GM23338 (cell line): ENCODE data around the gene LDHAL6A. TPM values are rescaled to one million over a fixed set of nuclear protein-coding genes. Genes with fewer than 3 reads are reported as not detected.
"Not testable (repeated sequence)": the region's sequence is repeated elsewhere in the genome, so short reads cannot be mapped to it uniquely, and the experiment has no call there.

ENCODE experiments used
- ATAC-seq: fragments of 200-7000 bp; cut with Tn5 transposase; 3 replicates; pipeline ENCODE4 v1.9.1; 2020
- DNase-seq: peaks from one replicate; pipeline ENCODE4 v3.0.0-alpha.2; 2015; ENCODE audit warnings: low spot score
- H2AFZ ChIP-seq: fragments of 200-600 bp; sonication (generic); 2 replicates; pipeline ENCODE4 v1.8.0; 2016; ENCODE audit warnings: antibody characterized with exemption, mild to moderate bottlenecking, moderate library complexity
- H3F3A ChIP-seq: fragments of 200-600 bp; sonication (generic); replicated peaks from 2 replicates; pipeline ENCODE4 v1.8.0; 2017; ENCODE audit warnings: antibody characterized with exemption, mixed run types, low read depth
- H3K27ac ChIP-seq: fragments of 200-600 bp; sonication (generic); 2 replicates; pipeline ENCODE4 v1.6.1; 2016; ENCODE audit warnings: low read depth
- H3K27me3 ChIP-seq: fragments of 200-600 bp; sonication (generic); 2 replicates; pipeline ENCODE4 v1.8.0; 2016; ENCODE audit warnings: mild to moderate bottlenecking, mixed run types, moderate library complexity; ENCODE audit not compliant: insufficient read depth
- H3K36me3 ChIP-seq: fragments of 200-600 bp; sonication (generic); 2 replicates; pipeline ENCODE4 v1.8.0; 2016; ENCODE audit warnings: mild to moderate bottlenecking; ENCODE audit not compliant: insufficient read depth
- H3K4me1 ChIP-seq: fragments of 200-600 bp; sonication (generic); 2 replicates; pipeline ENCODE4 v1.8.0; 2016; ENCODE audit warnings: mild to moderate bottlenecking, moderate library complexity; ENCODE audit not compliant: insufficient read depth
- H3K4me2 ChIP-seq: fragments of 200-600 bp; sonication (generic); 2 replicates; pipeline ENCODE4 v1.7.1; 2017; ENCODE audit warnings: mixed run types
- H3K4me3 ChIP-seq: fragments of 200-600 bp; sonication (generic); 2 replicates; pipeline ENCODE4 v1.6.1; 2016; ENCODE audit warnings: mixed run types
- H3K79me2 ChIP-seq: fragments of 200-600 bp; sonication (generic); replicated peaks from 2 replicates; pipeline ENCODE4 v1.8.0; 2017; ENCODE audit warnings: mild to moderate bottlenecking; ENCODE audit not compliant: insufficient read depth
- H3K9me2 ChIP-seq: fragments of 200-600 bp; sonication (generic); 2 replicates; pipeline ENCODE4 v1.8.0; 2017; ENCODE audit not compliant: insufficient read depth
- H4K20me1 ChIP-seq: fragments of 200-600 bp; sonication (generic); replicated peaks from 2 replicates; pipeline ENCODE4 v1.8.0; 2017; ENCODE audit warnings: mild to moderate bottlenecking; ENCODE audit not compliant: insufficient read depth
- H3K27ac Mint-ChIP-seq: 2 replicates; pipeline ENCODE4 v1.8.0; 2020; ENCODE audit warnings: inconsistent platforms, mild to moderate bottlenecking, moderate library complexity, mixed read lengths
- H3K27me3 Mint-ChIP-seq: 3 replicates; pipeline ENCODE4 v1.8.0; 2022; ENCODE audit warnings: low read depth, mild to moderate bottlenecking, moderate library complexity, mixed read lengths, inconsistent platforms; ENCODE audit not compliant: insufficient read depth, poor library complexity
- H3K36me3 Mint-ChIP-seq: 3 replicates; pipeline ENCODE4 v1.8.0; 2021; ENCODE audit warnings: low read depth, mild to moderate bottlenecking, inconsistent platforms, moderate library complexity, mixed read lengths
- H3K4me1 Mint-ChIP-seq: 3 replicates; pipeline ENCODE4 v1.8.0; 2020; ENCODE audit warnings: mild to moderate bottlenecking, inconsistent platforms, mixed read lengths
- H3K4me3 Mint-ChIP-seq: 3 replicates; pipeline ENCODE4 v1.8.0; 2021; ENCODE audit warnings: moderate library complexity, mild to moderate bottlenecking, inconsistent platforms, mixed read lengths
- H3K9me3 Mint-ChIP-seq: 3 replicates; pipeline ENCODE4 v1.8.0; 2020; ENCODE audit warnings: moderate library complexity, mild to moderate bottlenecking, inconsistent platforms, mixed read lengths
- EZH2 ChIP-seq: fragments of 200-600 bp; sonication (generic); IDR thresholded peaks from one replicate; pipeline ENCODE4 v1.8.0; 2017; ENCODE audit warnings: antibody characterized with exemption, mild to moderate bottlenecking, low read depth; ENCODE audit not compliant: unreplicated experiment
- JUNB ChIP-seq: IDR thresholded peaks from one replicate; pipeline ENCODE4 v1.6.1; 2016; ENCODE audit warnings: antibody characterized with exemption; ENCODE audit not compliant: unreplicated experiment
- long read RNA-seq: library from polyadenylated mRNA; unstranded; transcript quantifications from one replicate; pipeline ENCODE4 v2.0.0, GENCODE V29; 2020; ENCODE audit not compliant: unreplicated experiment
- polyA plus RNA-seq: library from polyadenylated mRNA; unstranded; fragments of >200 nt; fragmentation: Nextera tagmentation; extraction: Ambion mirVana; gene quantifications from 2 replicates; pipeline ENCODE4 v1.2.1, GENCODE V29; 2016
- total RNA-seq: library from RNA; depleted of rRNA; stranded (reverse); fragments of >200 nt; shearing (Covaris generic); gene quantifications from 2 replicates; pipeline ENCODE4 v1.2.3, GENCODE V29; 2014; rRNA removed
- TF ChIP-seq, protein P1 (sequence below), 2 experiments: fragments of 200-600 bp in 1 of 2; sonication (generic) in 1 of 2; conservative IDR thresholded peaks; 2 replicates each; pipeline versions ENCODE4 v1.5.1 to v1.6.1; 2016 to 2017; ENCODE audit warnings: antibody characterized with exemption in 2 of 2, low read depth in 2 of 2, mild to moderate bottlenecking in 2 of 2, moderate library complexity in 1 of 2
- TF ChIP-seq, protein P2 (sequence below): fragments of 250-450 bp; sonication (Bioruptor Pico); IDR thresholded peaks from 2 replicates; pipeline ENCODE4 v1.5.0; 2020; ENCODE audit warnings: mild to moderate bottlenecking, moderate library complexity

Gene LDHAL6A
- total RNA-seq, result 0.59 TPM in 1 of 2 replicates, not detected in the other
- polyA plus RNA-seq, result 0.10 and 0.16 TPM in 2 replicates
- long read RNA-seq, result 0 reads

DNA sequence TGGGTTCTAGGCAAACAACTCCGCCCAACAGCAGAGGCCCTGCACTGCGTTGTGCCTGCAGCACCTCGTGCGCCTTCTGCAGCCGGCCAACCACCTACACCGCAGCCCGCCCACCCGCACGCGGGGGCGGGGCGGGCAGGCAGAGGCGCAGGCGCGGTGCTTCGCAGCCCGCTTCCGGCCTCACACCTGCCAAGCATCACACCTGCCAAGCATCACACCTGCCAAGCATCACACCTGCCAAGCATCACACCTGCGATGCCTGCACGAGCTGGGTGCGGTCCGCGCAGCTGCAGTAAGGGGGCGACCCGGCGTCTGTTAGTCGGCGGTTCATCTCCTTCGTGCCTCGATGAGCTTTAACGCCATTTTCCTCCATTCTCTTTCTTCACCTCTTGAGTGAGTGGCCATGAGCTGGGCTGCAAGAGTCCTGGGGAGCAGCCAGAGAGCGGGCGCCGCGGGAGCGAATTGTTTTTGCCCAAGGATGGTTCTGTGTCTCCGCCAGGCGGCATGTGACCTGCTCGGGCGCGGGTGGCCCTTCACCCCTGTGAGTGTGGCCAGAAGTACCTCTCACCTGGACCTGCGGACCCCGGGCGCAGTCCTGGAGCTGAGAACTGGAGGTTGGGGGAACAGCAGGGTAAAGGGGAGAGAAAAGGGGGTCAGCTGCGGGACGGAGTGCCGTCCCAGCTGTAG lies at the start of gene LDHAL6A:
Gene LDHAL6A, plus strand, starts transcription at position 171 of the 687 bp plus-strand sequence. CDS start 825 bp downstream, outside the sequence.
- Histone ChIP-seq H3K4me3 (no peak within 1 kb of the TSS), H4K20me1 (no peaks in the 10 kb centered on the region), H3K9me2 (no peaks in the 10 kb centered on the region), H3K79me2 (no peaks in the 10 kb centered on the region), H3K36me3 (no peaks in the 10 kb centered on the region), H3K27me3 (peaks cover 6% of the 10 kb centered on the region; the same call in 1 of the 2 replicates), H3K27ac (no peak within 1 kb of the TSS), H3F3A (no peaks in the 10 kb centered on the region), H2AFZ (peak within 1 kb of the TSS; percentile 94), H3K4me1 (no peaks in the 10 kb centered on the region), H3K4me2 (no peak within 1 kb of the TSS)
- H3K4me1 Mint-ChIP-seq, result no peaks in the 10 kb centered on the region
- TF ChIP-seq, protein P1, sequence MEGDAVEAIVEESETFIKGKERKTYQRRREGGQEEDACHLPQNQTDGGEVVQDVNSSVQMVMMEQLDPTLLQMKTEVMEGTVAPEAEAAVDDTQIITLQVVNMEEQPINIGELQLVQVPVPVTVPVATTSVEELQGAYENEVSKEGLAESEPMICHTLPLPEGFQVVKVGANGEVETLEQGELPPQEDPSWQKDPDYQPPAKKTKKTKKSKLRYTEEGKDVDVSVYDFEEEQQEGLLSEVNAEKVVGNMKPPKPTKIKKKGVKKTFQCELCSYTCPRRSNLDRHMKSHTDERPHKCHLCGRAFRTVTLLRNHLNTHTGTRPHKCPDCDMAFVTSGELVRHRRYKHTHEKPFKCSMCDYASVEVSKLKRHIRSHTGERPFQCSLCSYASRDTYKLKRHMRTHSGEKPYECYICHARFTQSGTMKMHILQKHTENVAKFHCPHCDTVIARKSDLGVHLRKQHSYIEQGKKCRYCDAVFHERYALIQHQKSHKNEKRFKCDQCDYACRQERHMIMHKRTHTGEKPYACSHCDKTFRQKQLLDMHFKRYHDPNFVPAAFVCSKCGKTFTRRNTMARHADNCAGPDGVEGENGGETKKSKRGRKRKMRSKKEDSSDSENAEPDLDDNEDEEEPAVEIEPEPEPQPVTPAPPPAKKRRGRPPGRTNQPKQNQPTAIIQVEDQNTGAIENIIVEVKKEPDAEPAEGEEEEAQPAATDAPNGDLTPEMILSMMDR (conservative IDR thresholded peaks at IDR 0.05; ENCODE audit: low read depth in 2 of 2), result peak in 1 of 2 experiments; percentile 24; a peak in 3 of 4 replicates
- TF ChIP-seq JUNB (no peak), EZH2 (no peak)
- TF ChIP-seq, protein P2, sequence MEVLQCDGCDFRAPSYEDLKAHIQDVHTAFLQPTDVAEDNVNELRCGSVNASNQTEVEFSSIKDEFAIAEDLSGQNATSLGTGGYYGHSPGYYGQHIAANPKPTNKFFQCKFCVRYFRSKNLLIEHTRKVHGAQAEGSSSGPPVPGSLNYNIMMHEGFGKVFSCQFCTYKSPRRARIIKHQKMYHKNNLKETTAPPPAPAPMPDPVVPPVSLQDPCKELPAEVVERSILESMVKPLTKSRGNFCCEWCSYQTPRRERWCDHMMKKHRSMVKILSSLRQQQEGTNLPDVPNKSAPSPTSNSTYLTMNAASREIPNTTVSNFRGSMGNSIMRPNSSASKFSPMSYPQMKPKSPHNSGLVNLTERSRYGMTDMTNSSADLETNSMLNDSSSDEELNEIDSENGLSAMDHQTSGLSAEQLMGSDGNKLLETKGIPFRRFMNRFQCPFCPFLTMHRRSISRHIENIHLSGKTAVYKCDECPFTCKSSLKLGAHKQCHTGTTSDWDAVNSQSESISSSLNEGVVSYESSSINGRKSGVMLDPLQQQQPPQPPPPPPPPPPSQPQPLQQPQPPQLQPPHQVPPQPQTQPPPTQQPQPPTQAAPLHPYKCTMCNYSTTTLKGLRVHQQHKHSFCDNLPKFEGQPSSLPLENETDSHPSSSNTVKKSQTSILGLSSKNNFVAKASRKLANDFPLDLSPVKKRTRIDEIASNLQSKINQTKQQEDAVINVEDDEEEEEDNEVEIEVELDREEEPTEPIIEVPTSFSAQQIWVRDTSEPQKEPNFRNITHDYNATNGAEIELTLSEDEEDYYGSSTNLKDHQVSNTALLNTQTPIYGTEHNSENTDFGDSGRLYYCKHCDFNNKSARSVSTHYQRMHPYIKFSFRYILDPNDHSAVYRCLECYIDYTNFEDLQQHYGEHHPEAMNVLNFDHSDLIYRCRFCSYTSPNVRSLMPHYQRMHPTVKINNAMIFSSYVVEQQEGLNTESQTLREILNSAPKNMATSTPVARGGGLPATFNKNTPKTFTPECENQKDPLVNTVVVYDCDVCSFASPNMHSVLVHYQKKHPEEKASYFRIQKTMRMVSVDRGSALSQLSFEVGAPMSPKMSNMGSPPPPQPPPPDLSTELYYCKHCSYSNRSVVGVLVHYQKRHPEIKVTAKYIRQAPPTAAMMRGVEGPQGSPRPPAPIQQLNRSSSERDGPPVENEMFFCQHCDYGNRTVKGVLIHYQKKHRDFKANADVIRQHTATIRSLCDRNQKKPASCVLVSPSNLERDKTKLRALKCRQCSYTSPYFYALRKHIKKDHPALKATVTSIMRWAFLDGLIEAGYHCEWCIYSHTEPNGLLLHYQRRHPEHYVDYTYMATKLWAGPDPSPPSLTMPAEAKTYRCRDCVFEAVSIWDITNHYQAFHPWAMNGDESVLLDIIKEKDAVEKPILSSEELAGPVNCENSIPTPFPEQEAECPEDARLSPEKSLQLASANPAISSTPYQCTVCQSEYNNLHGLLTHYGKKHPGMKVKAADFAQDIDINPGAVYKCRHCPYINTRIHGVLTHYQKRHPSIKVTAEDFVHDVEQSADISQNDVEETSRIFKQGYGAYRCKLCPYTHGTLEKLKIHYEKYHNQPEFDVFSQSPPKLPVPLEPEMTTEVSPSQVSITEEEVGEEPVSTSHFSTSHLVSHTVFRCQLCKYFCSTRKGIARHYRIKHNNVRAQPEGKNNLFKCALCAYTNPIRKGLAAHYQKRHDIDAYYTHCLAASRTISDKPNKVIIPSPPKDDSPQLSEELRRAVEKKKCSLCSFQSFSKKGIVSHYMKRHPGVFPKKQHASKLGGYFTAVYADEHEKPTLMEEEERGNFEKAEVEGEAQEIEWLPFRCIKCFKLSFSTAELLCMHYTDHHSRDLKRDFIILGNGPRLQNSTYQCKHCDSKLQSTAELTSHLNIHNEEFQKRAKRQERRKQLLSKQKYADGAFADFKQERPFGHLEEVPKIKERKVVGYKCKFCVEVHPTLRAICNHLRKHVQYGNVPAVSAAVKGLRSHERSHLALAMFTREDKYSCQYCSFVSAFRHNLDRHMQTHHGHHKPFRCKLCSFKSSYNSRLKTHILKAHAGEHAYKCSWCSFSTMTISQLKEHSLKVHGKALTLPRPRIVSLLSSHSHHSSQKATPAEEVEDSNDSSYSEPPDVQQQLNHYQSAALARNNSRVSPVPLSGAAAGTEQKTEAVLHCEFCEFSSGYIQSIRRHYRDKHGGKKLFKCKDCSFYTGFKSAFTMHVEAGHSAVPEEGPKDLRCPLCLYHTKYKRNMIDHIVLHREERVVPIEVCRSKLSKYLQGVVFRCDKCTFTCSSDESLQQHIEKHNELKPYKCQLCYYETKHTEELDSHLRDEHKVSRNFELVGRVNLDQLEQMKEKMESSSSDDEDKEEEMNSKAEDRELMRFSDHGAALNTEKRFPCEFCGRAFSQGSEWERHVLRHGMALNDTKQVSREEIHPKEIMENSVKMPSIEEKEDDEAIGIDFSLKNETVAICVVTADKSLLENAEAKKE (CRISPR knock-in tag), result no peak
- DNase-seq (peak; percentile 50), ATAC-seq (peak; percentile 86)
- no peak within 1 kb of the TSS for H3K27ac Mint-ChIP-seq
- H3K36me3 Mint-ChIP-seq, result no peaks in the 10 kb centered on the region
- H3K4me3 Mint-ChIP-seq, result no peak within 1 kb of the TSS
- peaks cover 2% of the 10 kb centered on the region for H3K27me3 Mint-ChIP-seq
- H3K9me3 Mint-ChIP-seq, result no peaks in the 10 kb centered on the region

DNA sequence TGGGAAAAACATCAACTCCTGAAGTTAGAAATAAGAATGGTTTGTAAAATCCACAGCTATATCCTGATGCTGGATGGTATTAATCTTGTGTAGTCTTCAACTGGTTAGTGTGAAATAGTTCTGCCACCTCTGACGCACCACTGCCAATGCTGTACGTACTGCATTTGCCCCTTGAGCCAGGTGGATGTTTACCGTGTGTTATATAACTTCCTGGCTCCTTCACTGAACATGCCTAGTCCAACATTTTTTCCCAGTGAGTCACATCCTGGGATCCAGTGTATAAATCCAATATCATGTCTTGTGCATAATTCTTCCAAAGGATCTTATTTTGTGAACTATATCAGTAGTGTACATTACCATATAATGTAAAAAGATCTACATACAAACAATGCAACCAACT lies 48.3 kb upstream of the LDHAL6A start:
- H3K36me3 Mint-ChIP-seq, result peaks cover 50% of the 10 kb centered on the region
- not testable (repeated sequence) for H3K27me3 Mint-ChIP-seq, H2AFZ ChIP-seq, H3K4me2 ChIP-seq, DNase-seq, H3K9me3 Mint-ChIP-seq, H3K4me1 ChIP-seq, H3K9me2 ChIP-seq, H3K27ac Mint-ChIP-seq, H3K4me1 Mint-ChIP-seq, H3K27ac ChIP-seq, H3K4me3 Mint-ChIP-seq, H3K79me2 ChIP-seq, ATAC-seq, H3K4me3 ChIP-seq, H3F3A ChIP-seq
- H4K20me1 ChIP-seq, result peaks cover 12% of the 10 kb centered on the region; the same call in 1 of the 2 replicates
- H3K36me3 ChIP-seq, result peaks cover 54% of the 10 kb centered on the region
- peaks cover 11% of the 10 kb centered on the region for H3K27me3 ChIP-seq
